ENCODE measurements around the gene USP22. TPM values are rescaled to one million over a fixed set of nuclear protein-coding genes. Genes with fewer than 3 reads are reported as not detected.
A peak's percentile ranks its signal among the peaks of the same experiment; 100 is the strongest.

The USP22 gene
- polyA plus RNA-seq, 1 experiment, result 288 TPM

- CTCF ChIA-PET, result interaction anchor here (1.9 kb wide), 1 partner anchor 8 kb away, joined by 14 read pairs; no protein-coding TSS in a partner anchor
These were observed 41.5 kb downstream of the USP22 start for GRCh38 chr17:21001111-21001812.

GRCh38 chr17:20999841-21000532, 42.8 kb downstream of the USP22 start:
- Histone ChIP-seq H3K9me3 (ENCODE audit: control insufficient read depth, insufficient read depth, low read length) (no peaks in the 10 kb centered on the region), H3K4me3 (ENCODE audit: low read depth, low read length) (no peak overlapping the region), H3K27me3 (ENCODE audit: control insufficient read depth, insufficient read depth, low read length) (no peaks in the 10 kb centered on the region), H3K27ac (ENCODE audit: low read depth, low read length) (no peak overlapping the region)
- CTCF ChIA-PET, result interaction anchor here (0.9 kb wide), 1 partner anchor 198 kb away, joined by 3 read pairs; no protein-coding TSS in a partner anchor
- no peak for TF ChIP-seq CTCF (IDR thresholded peaks at IDR 0.05; ENCODE audit: low read depth, low read length)
- POLR2A ChIA-PET, result interaction anchor here (0.7 kb wide), 1 partner anchor 61 kb away, joined by 3 read pairs; no protein-coding TSS in a partner anchor
- DNase-seq (ENCODE audit: low read depth, low spot score), result no peak

More at GRCh38 chr17:21001111-21001812, 41.5 kb downstream of the USP22 start:
- Histone ChIP-seq H3K4me3 (ENCODE audit: low read depth, low read length) (no peak overlapping the region), H3K9me3 (ENCODE audit: control insufficient read depth, insufficient read depth, low read length) (no peaks in the 10 kb centered on the region), H3K27me3 (ENCODE audit: control insufficient read depth, insufficient read depth, low read length) (no peaks in the 10 kb centered on the region), H3K27ac (ENCODE audit: low read depth, low read length) (no peak overlapping the region)
- TF ChIP-seq CTCF (IDR thresholded peaks at IDR 0.05; ENCODE audit: low read depth, low read length), result no peak
- POLR2A ChIA-PET, result interaction anchor here (0.7 kb wide), 1 partner anchor 60 kb away, joined by 3 read pairs; no protein-coding TSS in a partner anchor
- no peak for DNase-seq (ENCODE audit: low read depth, low spot score)

GRCh38 chr17:20999044-20999573, 43.7 kb downstream of the USP22 start:
- Histone ChIP-seq H3K4me3 (ENCODE audit: low read depth, low read length) (no peak overlapping the region), H3K27me3 (ENCODE audit: control insufficient read depth, insufficient read depth, low read length) (no peaks in the 10 kb centered on the region), H3K27ac (ENCODE audit: low read depth, low read length) (peak overlapping the region; percentile 21), H3K9me3 (ENCODE audit: control insufficient read depth, insufficient read depth, low read length) (peaks cover 2% of the 10 kb centered on the region; the same call in 1 of the 2 replicates)
- ChIA-PET CTCF (interaction anchor here (0.9 kb wide), 1 partner anchor 198 kb away, joined by 3 read pairs; no protein-coding TSS in a partner anchor), POLR2A (no interaction called here)
- TF ChIP-seq CTCF (IDR thresholded peaks at IDR 0.05; ENCODE audit: low read depth, low read length), result no peak
- no peak for DNase-seq (ENCODE audit: low read depth, low spot score)

GRCh38 chr17:20998571-20999043, 44.2 kb downstream of the USP22 start:
- ChIA-PET CTCF (no interaction called here), POLR2A (no interaction called here)
- Histone ChIP-seq H3K27me3 (ENCODE audit: control insufficient read depth, insufficient read depth, low read length) (no peaks in the 10 kb centered on the region), H3K27ac (ENCODE audit: low read depth, low read length) (no peak overlapping the region), H3K4me3 (ENCODE audit: low read depth, low read length) (no peak overlapping the region), H3K9me3 (ENCODE audit: control insufficient read depth, insufficient read depth, low read length) (peaks cover 3% of the 10 kb centered on the region; the same call in 1 of the 2 replicates)
- no peak for TF ChIP-seq CTCF (IDR thresholded peaks at IDR 0.05; ENCODE audit: low read depth, low read length)
- no peak for DNase-seq (ENCODE audit: low read depth, low spot score)
